WTC11 (cell line): ENCODE results near the gene TTLL11. TPM values are rescaled to one million over a fixed set of nuclear protein-coding genes. Genes with fewer than 3 reads are reported as not detected.

Experiments
- ATAC-seq: fragments of 200-7000 bp; cut with Tn5 transposase; 2 replicates; pipeline ENCODE4 v1.10.0; 2021; ENCODE audit warnings: mild to moderate bottlenecking, moderate library complexity
- CTCF ChIA-PET: fragments of 300-600 bp; sonication (Branson Sonifier 250); formaldehyde crosslinking; loops from one replicate; lab custom pipeline; 2021; ENCODE audit warnings: antibody characterized with exemption; lab: Charles Lee
- POLR2A ChIA-PET: fragments of 350-600 bp; sonication (Branson Sonifier 250); formaldehyde crosslinking; loops from one replicate; lab custom pipeline; 2021; ENCODE audit warnings: antibody characterized with exemption; lab: Charles Lee
- DNase-seq: peaks from one replicate; pipeline ENCODE4 v3.0.0; 2021; ENCODE audit warnings: low spot score
- H3K27ac Mint-ChIP-seq: 2 replicates; pipeline ENCODE4 v1.8.0; 2021; ENCODE audit warnings: mixed read lengths
- H3K27me3 Mint-ChIP-seq: 2 replicates; pipeline ENCODE4 v1.8.0; 2021; ENCODE audit warnings: low read depth, mild to moderate bottlenecking, moderate library complexity, mixed read lengths
- H3K36me3 Mint-ChIP-seq: 2 replicates; pipeline ENCODE4 v1.8.0; 2021; ENCODE audit warnings: mixed read lengths
- H3K4me1 Mint-ChIP-seq: 2 replicates; pipeline ENCODE4 v1.8.0; 2022; ENCODE audit warnings: mixed read lengths
- H3K4me3 Mint-ChIP-seq: 2 replicates; pipeline ENCODE4 v1.8.0; 2021; ENCODE audit warnings: mild to moderate bottlenecking, moderate library complexity, mixed read lengths
- H3K9me3 Mint-ChIP-seq: 2 replicates; pipeline ENCODE4 v1.8.0; 2021; ENCODE audit warnings: mixed read lengths
- CREM ChIP-seq: sonication (generic); formaldehyde crosslinking; IDR thresholded peaks from 2 replicates; pipeline ENCODE4 v1.8.1; 2022; ENCODE audit warnings: mild to moderate bottlenecking, missing genetic modification reagents, moderate library complexity
- GRHL2 ChIP-seq: fragments of 250-450 bp; sonication (Bioruptor Pico); IDR thresholded peaks from 2 replicates; pipeline ENCODE4 v1.8.0; 2022; ENCODE audit warnings: mild to moderate bottlenecking, moderate library complexity; ENCODE audit not compliant: insufficient replicate concordance, severe bottlenecking
- HMGA2 ChIP-seq: fragments of 250-450 bp; sonication (Bioruptor Pico); IDR thresholded peaks from 2 replicates; pipeline ENCODE4 v1.4.0; 2021; ENCODE audit warnings: mild to moderate bottlenecking, moderate library complexity
- IRF2 ChIP-seq: sonication (generic); formaldehyde crosslinking; IDR thresholded peaks from 2 replicates; pipeline ENCODE4 v1.8.0; 2022; ENCODE audit warnings: low read depth, missing genetic modification reagents, borderline replicate concordance
- NFATC4 ChIP-seq: fragments of 250-450 bp; sonication (Bioruptor Pico); IDR thresholded peaks from 2 replicates; pipeline ENCODE4 v1.9.0; 2021; ENCODE audit warnings: mild to moderate bottlenecking
- PREB ChIP-seq: sonication (generic); formaldehyde crosslinking; IDR thresholded peaks from 2 replicates; pipeline ENCODE4 v1.8.1; 2022; ENCODE audit warnings: mild to moderate bottlenecking, missing genetic modification reagents, moderate library complexity, borderline replicate concordance
- STAT6 ChIP-seq: sonication (generic); formaldehyde crosslinking; conservative IDR thresholded peaks from 2 replicates; pipeline ENCODE4 v1.8.1; 2023; ENCODE audit warnings: mild to moderate bottlenecking, low read depth, missing genetic modification reagents, moderate library complexity
- TEAD1 ChIP-seq: sonication (generic); formaldehyde crosslinking; IDR thresholded peaks from 2 replicates; pipeline ENCODE4 v1.8.0; 2022; ENCODE audit warnings: mild to moderate bottlenecking, missing genetic modification reagents
- TP53 ChIP-seq: sonication (generic); formaldehyde crosslinking; IDR thresholded peaks from 2 replicates; pipeline ENCODE4 v1.8.1; 2023; ENCODE audit warnings: mild to moderate bottlenecking, missing genetic modification reagents
- ZNF416 ChIP-seq: fragments of 250-450 bp; sonication (Bioruptor Pico); IDR thresholded peaks from 2 replicates; pipeline ENCODE4 v1.9.0; 2021; ENCODE audit warnings: mild to moderate bottlenecking, inconsistent platforms
- total RNA-seq: library from RNA; stranded (reverse); gene quantifications from 3 replicates; pipeline ENCODE4 v1.2.3, GENCODE V29; 2021
- TF ChIP-seq, protein P1 (sequence below): sonication (generic); formaldehyde crosslinking; IDR thresholded peaks from 2 replicates; pipeline ENCODE4 v1.8.0; 2023; ENCODE audit warnings: missing genetic modification reagents, mild to moderate bottlenecking, borderline replicate concordance
- TF ChIP-seq, protein P2 (sequence below): sonication (generic); formaldehyde crosslinking; conservative IDR thresholded peaks from 2 replicates; pipeline ENCODE4 v1.8.1; 2022; ENCODE audit warnings: mild to moderate bottlenecking, missing genetic modification reagents

Gene TTLL11
- total RNA-seq, 1 experiment from 2014 or later = 1.1 TPM

DNA sequence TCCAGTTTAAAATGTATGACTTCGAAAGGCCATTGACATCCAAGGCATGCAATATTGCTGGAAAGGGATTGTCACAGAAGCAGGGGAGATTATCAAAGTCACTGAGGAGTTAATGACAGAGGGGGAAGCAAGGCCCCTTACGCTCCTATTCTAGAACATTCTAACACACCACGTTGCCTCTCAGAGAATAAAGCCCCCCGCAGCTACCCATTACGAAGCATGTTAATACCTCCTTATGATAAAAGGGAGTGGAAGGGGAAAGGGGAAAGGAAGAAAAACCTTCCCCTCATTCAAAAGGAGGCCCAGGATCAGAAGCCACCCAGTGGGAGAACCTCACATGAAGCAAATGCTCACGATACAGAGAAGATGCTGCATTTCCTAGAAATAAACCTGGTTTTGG, 228.0 kb downstream of the TTLL11 start (continued):
- TF ChIP-seq STAT6 (no peak), GRHL2 (no peak), HMGA2 (CRISPR knock-in tag) (no peak), TP53 (CRISPR knock-in tag) (no peak), IRF2 (CRISPR knock-in tag) (no peak)

DNA sequence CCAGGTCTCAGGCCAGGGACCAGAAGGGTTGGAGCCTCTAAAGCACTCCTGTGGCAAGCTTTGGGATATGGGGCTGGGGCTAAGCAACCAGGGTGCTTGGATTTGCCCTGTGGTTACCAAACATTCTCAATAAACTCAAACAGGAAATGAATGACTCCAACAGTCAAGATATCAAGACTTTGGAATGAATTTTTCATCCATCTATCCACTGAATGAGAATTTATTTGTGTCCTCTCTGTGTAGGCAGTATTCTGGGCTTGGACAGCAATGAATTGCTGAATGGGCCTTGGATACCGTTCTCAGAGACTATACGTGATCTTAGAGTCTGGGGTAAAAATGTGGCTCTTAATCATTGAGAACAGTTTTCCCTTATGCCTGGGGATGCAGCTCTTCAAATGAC, 229.2 kb downstream of the TTLL11 start:
- ATAC-seq = no peak
- Mint-ChIP-seq H3K27ac (no peak overlapping the region), H3K4me1 (peaks cover 31% of the 10 kb centered on the region)

More for the DNA sequence above, 229.2 kb downstream of the TTLL11 start:
- TF ChIP-seq CREM (no peak), NFATC4 (no peak), ZNF416 (CRISPR knock-in tag) (no peak), GRHL2 (no peak), TEAD1 (CRISPR knock-in tag) (no peak), PREB (CRISPR knock-in tag) (no peak)
- TF ChIP-seq, protein P1, sequence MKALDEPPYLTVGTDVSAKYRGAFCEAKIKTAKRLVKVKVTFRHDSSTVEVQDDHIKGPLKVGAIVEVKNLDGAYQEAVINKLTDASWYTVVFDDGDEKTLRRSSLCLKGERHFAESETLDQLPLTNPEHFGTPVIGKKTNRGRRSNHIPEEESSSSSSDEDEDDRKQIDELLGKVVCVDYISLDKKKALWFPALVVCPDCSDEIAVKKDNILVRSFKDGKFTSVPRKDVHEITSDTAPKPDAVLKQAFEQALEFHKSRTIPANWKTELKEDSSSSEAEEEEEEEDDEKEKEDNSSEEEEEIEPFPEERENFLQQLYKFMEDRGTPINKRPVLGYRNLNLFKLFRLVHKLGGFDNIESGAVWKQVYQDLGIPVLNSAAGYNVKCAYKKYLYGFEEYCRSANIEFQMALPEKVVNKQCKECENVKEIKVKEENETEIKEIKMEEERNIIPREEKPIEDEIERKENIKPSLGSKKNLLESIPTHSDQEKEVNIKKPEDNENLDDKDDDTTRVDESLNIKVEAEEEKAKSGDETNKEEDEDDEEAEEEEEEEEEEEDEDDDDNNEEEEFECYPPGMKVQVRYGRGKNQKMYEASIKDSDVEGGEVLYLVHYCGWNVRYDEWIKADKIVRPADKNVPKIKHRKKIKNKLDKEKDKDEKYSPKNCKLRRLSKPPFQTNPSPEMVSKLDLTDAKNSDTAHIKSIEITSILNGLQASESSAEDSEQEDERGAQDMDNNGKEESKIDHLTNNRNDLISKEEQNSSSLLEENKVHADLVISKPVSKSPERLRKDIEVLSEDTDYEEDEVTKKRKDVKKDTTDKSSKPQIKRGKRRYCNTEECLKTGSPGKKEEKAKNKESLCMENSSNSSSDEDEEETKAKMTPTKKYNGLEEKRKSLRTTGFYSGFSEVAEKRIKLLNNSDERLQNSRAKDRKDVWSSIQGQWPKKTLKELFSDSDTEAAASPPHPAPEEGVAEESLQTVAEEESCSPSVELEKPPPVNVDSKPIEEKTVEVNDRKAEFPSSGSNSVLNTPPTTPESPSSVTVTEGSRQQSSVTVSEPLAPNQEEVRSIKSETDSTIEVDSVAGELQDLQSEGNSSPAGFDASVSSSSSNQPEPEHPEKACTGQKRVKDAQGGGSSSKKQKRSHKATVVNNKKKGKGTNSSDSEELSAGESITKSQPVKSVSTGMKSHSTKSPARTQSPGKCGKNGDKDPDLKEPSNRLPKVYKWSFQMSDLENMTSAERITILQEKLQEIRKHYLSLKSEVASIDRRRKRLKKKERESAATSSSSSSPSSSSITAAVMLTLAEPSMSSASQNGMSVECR (CRISPR knock-in tag) = no peak
- TF ChIP-seq, protein P2, sequence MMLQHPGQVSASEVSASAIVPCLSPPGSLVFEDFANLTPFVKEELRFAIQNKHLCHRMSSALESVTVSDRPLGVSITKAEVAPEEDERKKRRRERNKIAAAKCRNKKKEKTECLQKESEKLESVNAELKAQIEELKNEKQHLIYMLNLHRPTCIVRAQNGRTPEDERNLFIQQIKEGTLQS (CRISPR knock-in tag) = no peak
- no peaks in the 10 kb centered on the region for H3K36me3 Mint-ChIP-seq
- H3K4me3 Mint-ChIP-seq = no peak overlapping the region
- no peaks in the 10 kb centered on the region for H3K9me3 Mint-ChIP-seq
- no peak for DNase-seq
- no peaks in the 10 kb centered on the region for H3K27me3 Mint-ChIP-seq
- ChIA-PET POLR2A (no interaction called here), CTCF (interaction anchor here (1.1 to 2.7 kb wide), 2 partner anchors 24 to 67 kb away, joined by 3 to 13 read pairs; no protein-coding TSS in a partner anchor)
